Measurements from ENCODE around the gene SHLD1. TPM values are rescaled to one million over a fixed set of nuclear protein-coding genes. Genes with fewer than 3 reads are reported as not detected.

Gene SHLD1
- total and polyA plus RNA-seq, 2 donors (not counting 3 experiments of a cell fraction or from before 2014, with no cell fraction given): 4.7 to 6.3 TPM

DNA sequence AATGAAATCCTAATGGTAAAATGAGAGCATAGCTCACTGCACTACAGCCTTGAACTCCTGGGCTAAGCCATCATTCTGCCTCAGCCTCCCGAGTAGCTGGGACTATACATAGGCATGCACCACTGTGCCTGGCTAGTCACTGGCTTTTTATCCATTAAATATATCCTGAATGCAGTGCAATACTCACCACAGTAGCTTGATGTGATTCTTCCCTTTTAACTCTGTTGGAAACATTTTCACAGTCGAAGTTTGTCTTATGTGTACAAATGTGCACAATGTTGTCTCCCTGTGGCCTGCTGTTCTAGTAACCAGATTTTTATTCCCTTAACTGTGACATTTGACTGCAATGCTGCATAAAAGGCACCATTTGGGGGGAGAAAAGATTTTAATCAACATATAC is 143.4 kb downstream of the SHLD1 start:
- dilution Hi-C loops (cut with MboI; ENCODE audit: extremely low pct_ligation_motif_present, low sequenced_read_pairs): no loop called here
- H3K27me3 ChIP-seq (ENCODE audit: control insufficient read depth in 2 of 2, insufficient read depth in 2 of 2, low read length in 2 of 2): peaks cover 4 to 30% of the 10 kb centered on the region in 2 experiments

More for the DNA sequence above, 143.4 kb downstream of the SHLD1 start:
- no peak for FAIRE-seq
- no peaks in the 10 kb centered on the region for H3K4me1 ChIP-seq (ENCODE audit: control insufficient read depth, extremely low read depth, insufficient read depth, low read length)
- no TSS peak for BruUV-seq (replicated peaks)
- no peaks in the 10 kb centered on the region for H3K9me3 ChIP-seq (replicated peaks; ENCODE audit: control insufficient read depth, insufficient read depth, low read length)
- H3K36me3 ChIP-seq (ENCODE audit: control insufficient read depth in 2 of 2, extremely low read depth in 1 of 2, insufficient read depth in 2 of 2, low read length in 2 of 2): no peaks in the 10 kb centered on the region
- ChIA-PET POLR2A (no interaction called here), CTCF (no interaction called here)
- no peak overlapping the region for H3K9ac ChIP-seq (replicated peaks; ENCODE audit: extremely low read depth, insufficient read depth, low read length)
- no peak for DNase-seq (ENCODE audit: low read depth, low spot score)
- H3K79me2 ChIP-seq (ENCODE audit: control insufficient read depth, insufficient read depth, low read length): no peaks in the 10 kb centered on the region
- no peak overlapping the region for H2AFZ ChIP-seq (ENCODE audit: low read depth, low read length)
- H3K4me2 ChIP-seq (ENCODE audit: insufficient read depth, low read length): no peak overlapping the region
- no peak overlapping the region for H3K27ac ChIP-seq (ENCODE audit: insufficient read depth, low read depth, low read length)
- H4K20me1 ChIP-seq (replicated peaks; ENCODE audit: control insufficient read depth, extremely low read depth, insufficient read depth, low read length): no peaks in the 10 kb centered on the region
- intact Hi-C loops (cut with micrococcal nuclease): no loop called here
- H3K9me1 ChIP-seq (replicated peaks; ENCODE audit: control insufficient read depth, extremely low read depth, insufficient read depth, low read length): no peaks in the 10 kb centered on the region
- TF ChIP-seq EZH2 (IDR thresholded peaks at IDR 0.05; ENCODE audit: borderline replicate concordance, low read depth, low read length, severe bottlenecking): no peak
- TF ChIP-seq, protein P1, sequence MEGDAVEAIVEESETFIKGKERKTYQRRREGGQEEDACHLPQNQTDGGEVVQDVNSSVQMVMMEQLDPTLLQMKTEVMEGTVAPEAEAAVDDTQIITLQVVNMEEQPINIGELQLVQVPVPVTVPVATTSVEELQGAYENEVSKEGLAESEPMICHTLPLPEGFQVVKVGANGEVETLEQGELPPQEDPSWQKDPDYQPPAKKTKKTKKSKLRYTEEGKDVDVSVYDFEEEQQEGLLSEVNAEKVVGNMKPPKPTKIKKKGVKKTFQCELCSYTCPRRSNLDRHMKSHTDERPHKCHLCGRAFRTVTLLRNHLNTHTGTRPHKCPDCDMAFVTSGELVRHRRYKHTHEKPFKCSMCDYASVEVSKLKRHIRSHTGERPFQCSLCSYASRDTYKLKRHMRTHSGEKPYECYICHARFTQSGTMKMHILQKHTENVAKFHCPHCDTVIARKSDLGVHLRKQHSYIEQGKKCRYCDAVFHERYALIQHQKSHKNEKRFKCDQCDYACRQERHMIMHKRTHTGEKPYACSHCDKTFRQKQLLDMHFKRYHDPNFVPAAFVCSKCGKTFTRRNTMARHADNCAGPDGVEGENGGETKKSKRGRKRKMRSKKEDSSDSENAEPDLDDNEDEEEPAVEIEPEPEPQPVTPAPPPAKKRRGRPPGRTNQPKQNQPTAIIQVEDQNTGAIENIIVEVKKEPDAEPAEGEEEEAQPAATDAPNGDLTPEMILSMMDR (IDR thresholded peaks at IDR 0.05; ENCODE audit: extremely low read depth in 1 of 2, insufficient read depth in 1 of 2, low read depth in 1 of 2, low read length in 2 of 2): no peak
- TF ChIP-seq, protein P2, sequence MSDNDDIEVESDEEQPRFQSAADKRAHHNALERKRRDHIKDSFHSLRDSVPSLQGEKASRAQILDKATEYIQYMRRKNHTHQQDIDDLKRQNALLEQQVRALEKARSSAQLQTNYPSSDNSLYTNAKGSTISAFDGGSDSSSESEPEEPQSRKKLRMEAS (IDR thresholded peaks at IDR 0.05; ENCODE audit: insufficient read depth, insufficient read length): no peak
- no peak for TF ChIP-seq POLR2A (IDR thresholded peaks at IDR 0.05; ENCODE audit: low read depth, low read length)
- TF ChIP-seq MYC (IDR thresholded peaks at IDR 0.05; ENCODE audit: low read depth, low read length): no peak
- no peak for TF ChIP-seq FOS (IDR thresholded peaks at IDR 0.05; ENCODE audit: borderline replicate concordance, insufficient read depth, low read length)
- TF ChIP-seq POLR2AphosphoS5 (IDR thresholded peaks at IDR 0.05; ENCODE audit: insufficient read depth, low read depth, low read length): no peak
- TF ChIP-seq JUN (IDR thresholded peaks at IDR 0.05; ENCODE audit: borderline replicate concordance, insufficient read depth, insufficient read length, low read depth): no peak
- TF ChIP-seq GATA2 (IDR thresholded peaks at IDR 0.05; ENCODE audit: insufficient read depth, insufficient read length, low read depth, low read length): no peak
- no peak overlapping the region for H3K4me3 ChIP-seq (replicated peaks in 1 of 3; ENCODE audit: insufficient read depth in 1 of 3, low read depth in 1 of 3, low read length in 3 of 3)
